HG03095 (cell line): ENCODE data around the gene CACNB1.
"Not testable (repeated sequence)": the region's sequence is repeated elsewhere in the genome, so short reads cannot be mapped to it uniquely, and the experiment has no call there.

Source experiments
- ATAC-seq: cut with Tn5 transposase; IDR thresholded peaks from one replicate; pipeline ENCODE4 v1.9.1; 2021; ENCODE audit warnings: moderate library complexity; ENCODE audit not compliant: unreplicated experiment

Gene CACNB1

DNA sequence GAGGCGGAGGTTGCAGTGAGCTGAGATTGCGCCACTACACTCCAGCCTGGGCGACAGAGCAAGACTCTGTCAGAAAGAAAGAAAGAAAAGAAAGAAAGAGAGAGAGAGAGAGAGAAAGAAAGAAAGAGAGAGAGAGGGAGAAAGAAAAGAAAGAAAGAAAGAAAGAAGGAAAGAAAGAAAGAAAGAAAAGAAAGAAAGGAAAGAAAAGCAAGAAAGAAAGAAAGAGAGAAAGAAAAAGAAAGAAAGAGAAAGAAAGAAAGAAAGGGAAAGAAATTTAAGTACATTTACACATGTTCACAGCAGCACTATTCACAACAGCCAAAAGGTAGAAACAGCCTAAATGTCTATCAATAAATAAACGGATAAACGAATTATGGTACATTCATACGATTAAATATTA lies 67.9 kb downstream of the CACNB1 start:
- not testable (repeated sequence) for ATAC-seq

DNA sequence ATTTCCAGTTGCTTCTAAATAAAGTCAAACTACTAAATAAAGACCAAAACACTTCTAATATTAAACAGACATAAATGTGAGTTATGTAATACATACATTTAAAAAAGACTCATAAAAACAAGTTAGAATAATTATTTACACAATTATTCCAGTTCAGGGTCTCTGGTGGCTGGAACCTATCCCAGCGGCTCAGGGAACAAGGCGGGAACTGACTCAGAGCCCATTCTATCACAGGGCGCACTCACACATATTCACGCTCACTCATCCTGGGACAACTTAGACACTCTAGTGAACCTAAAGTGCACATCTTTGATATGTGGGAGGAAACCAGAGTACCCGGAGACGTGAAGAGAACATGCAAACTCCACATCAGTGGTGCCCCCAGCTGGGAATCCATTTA lies 71.0 kb downstream of the CACNB1 start:
- no peak for ATAC-seq

- no peak for ATAC-seq
Measured at GRCh38 chr17:39125143-39125875, 72.2 kb downstream of the CACNB1 start.

DNA sequence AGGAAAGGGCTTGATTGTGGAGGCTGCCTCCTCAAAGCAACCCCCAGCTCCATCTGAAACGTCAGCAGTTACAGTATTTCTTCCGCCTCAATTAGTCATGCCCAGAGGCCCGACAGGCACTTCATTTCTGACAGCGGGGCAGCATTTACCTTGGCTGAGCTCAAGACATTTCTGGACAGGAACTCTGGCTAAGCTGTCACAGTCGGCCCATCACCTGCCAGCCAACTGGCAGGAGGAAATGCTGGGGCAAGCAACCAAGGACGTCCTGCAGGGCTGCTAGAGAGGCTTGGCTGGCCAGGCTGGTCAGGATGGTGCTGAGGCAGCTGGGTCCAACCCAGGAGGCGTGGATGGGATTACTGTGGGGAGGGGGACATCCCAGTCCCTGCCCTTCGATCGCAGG lies 73.8 kb downstream of the CACNB1 start:
- no peak for ATAC-seq
